GM21526 (cell line): ENCODE measurements around the gene CALML4.

Experiments
- ATAC-seq: cut with Tn5 transposase; IDR thresholded peaks from one replicate; pipeline ENCODE4 v1.9.1; 2021; ENCODE audit warnings: moderate library complexity; ENCODE audit not compliant: unreplicated experiment, low FRiP score

Gene CALML4

GRCh38 chr15:68154923-68155559 lies 50.1 kb downstream of the CALML4 start:
- ATAC-seq: no peak

- no peak for ATAC-seq
Measured at GRCh38 chr15:68152342-68152741, 52.8 kb downstream of the CALML4 start.

GRCh38 chr15:68151277-68151676 lies 53.9 kb downstream of the CALML4 start:
- ATAC-seq: no peak

- no peak for ATAC-seq
Measured at GRCh38 chr15:68150187-68150586, 54.9 kb downstream of the CALML4 start.

- no peak for ATAC-seq
Measured at GRCh38 chr15:68149059-68149458, 56.1 kb downstream of the CALML4 start.

- no peak for ATAC-seq
Measured at GRCh38 chr15:68148039-68148438, 57.1 kb downstream of the CALML4 start.

- ATAC-seq: no peak
Measured at GRCh38 chr15:68145706-68146105, 59.4 kb downstream of the CALML4 start.

GRCh38 chr15:68143785-68144184 lies 61.3 kb downstream of the CALML4 start:
- no peak for ATAC-seq

GRCh38 chr15:68143129-68143528 lies 62.0 kb downstream of the CALML4 start:
- ATAC-seq: no peak
